NB4 (cell line): Measurements from ENCODE around the gene ADAMTSL2.

Experiments used
- CTCF ChIP-seq: IDR thresholded peaks from one replicate; pipeline ENCODE4 v1.5.1; 2012; ENCODE audit warnings: low read depth, low read length
- MAX ChIP-seq: IDR thresholded peaks from 2 replicates; pipeline ENCODE4 v1.6.1; 2011; ENCODE audit warnings: low read depth, low read length
- POLR2A ChIP-seq: IDR thresholded peaks from 2 replicates; pipeline ENCODE4 v1.6.1; 2011; ENCODE audit warnings: mild to moderate bottlenecking; ENCODE audit not compliant: insufficient read length; ENCODE audit errors: extremely low read depth

DNA sequence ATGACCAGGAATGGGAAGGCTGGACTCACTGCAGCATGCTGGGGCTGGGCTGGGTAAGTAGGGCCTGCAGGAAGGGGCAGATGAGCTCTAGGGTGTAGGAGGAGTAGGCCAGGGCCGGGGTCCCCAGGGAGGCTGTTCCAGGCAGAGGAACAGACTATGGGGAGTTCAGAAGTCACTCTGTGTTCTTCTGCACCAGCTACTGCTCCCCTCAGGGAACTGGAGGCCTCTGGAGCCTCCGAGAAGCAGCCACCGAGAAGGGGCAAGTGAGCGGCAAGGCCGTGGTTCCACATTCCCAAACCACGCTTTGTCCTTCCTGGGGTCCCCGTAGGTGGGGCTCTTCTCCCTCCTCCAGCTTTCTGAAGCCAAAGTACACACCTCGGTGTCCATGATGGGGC lies 47.2 kb upstream of the ADAMTSL2 start:
- no peak for TF ChIP-seq CTCF
- no peak for TF ChIP-seq POLR2A
- no peak for TF ChIP-seq MAX
